Measurements from ENCODE around the gene DOK6.

DNA sequence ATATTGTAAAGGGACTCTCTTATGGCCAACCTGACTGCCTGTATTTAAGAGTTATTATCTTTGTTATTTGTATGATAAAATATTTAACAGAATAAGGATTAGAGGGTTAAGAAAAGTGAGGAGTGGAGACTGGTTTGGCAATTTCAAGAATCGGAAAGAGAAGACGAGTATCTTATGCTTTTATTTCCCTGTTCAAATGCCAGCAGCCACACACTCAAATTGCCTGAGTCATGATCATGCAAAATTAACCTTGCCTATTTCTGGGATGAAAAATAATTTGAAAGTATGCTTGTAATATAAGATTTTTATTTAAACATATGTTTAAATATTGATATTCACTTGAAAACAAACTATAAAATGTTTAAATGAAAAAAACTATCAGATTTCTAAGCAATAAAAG is 358.4 kb downstream of the DOK6 start:
- TF ChIP-seq, protein P1, sequence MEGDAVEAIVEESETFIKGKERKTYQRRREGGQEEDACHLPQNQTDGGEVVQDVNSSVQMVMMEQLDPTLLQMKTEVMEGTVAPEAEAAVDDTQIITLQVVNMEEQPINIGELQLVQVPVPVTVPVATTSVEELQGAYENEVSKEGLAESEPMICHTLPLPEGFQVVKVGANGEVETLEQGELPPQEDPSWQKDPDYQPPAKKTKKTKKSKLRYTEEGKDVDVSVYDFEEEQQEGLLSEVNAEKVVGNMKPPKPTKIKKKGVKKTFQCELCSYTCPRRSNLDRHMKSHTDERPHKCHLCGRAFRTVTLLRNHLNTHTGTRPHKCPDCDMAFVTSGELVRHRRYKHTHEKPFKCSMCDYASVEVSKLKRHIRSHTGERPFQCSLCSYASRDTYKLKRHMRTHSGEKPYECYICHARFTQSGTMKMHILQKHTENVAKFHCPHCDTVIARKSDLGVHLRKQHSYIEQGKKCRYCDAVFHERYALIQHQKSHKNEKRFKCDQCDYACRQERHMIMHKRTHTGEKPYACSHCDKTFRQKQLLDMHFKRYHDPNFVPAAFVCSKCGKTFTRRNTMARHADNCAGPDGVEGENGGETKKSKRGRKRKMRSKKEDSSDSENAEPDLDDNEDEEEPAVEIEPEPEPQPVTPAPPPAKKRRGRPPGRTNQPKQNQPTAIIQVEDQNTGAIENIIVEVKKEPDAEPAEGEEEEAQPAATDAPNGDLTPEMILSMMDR (IDR thresholded peaks at IDR 0.05; ENCODE audit: extremely low read depth in 1 of 2, insufficient read depth in 1 of 2, low read depth in 1 of 2, low read length in 2 of 2) = no peak
- TF ChIP-seq POLR2A (IDR thresholded peaks at IDR 0.05; ENCODE audit: low read depth, low read length) (no peak), FOS (IDR thresholded peaks at IDR 0.05; ENCODE audit: borderline replicate concordance, insufficient read depth, low read length) (no peak)

All from endothelial cell of umbilical vein (primary cell).